GM12873 (cell line): ENCODE data around the gene LPCAT2.

Source experiments
- CTCF ChIP-seq: IDR thresholded peaks from 2 replicates; pipeline ENCODE4 v1.5.1; 2012; ENCODE audit warnings: low read depth, mild to moderate bottlenecking, moderate library complexity, low read length, control low read depth; ENCODE audit not compliant: insufficient read depth; ENCODE audit errors: missing control alignments

The LPCAT2 gene

GRCh38 chr16:55492756-55493380, 16.0 kb upstream of the LPCAT2 start:
- TF ChIP-seq CTCF, result no peak

- TF ChIP-seq CTCF, result no peak
Measured at GRCh38 chr16:55494994-55495421, 13.9 kb upstream of the LPCAT2 start.

- no peak for TF ChIP-seq CTCF
Measured at GRCh38 chr16:55495616-55496289, 13.1 kb upstream of the LPCAT2 start.

- TF ChIP-seq CTCF, result no peak
Measured at GRCh38 chr16:55496509-55497145, 12.2 kb upstream of the LPCAT2 start.

- no peak for TF ChIP-seq CTCF
Measured at GRCh38 chr16:55497558-55497957, 11.3 kb upstream of the LPCAT2 start.

- no peak for TF ChIP-seq CTCF
Measured at GRCh38 chr16:55498101-55498500, 10.8 kb upstream of the LPCAT2 start.

GRCh38 chr16:55499281-55499680, 9.6 kb upstream of the LPCAT2 start:
- no peak for TF ChIP-seq CTCF
